ENCODE results near the gene DIMT1.

DIMT1 gene

GRCh38 chr5:62369039-62369438 is 34.7 kb downstream of the DIMT1 start:
- Histone ChIP-seq H3K27ac (no peak overlapping the region), H3K36me3 (peaks cover 42% of the 10 kb centered on the region), H3K27me3 (ENCODE audit: insufficient read depth, low read depth, severe bottlenecking) (no peaks in the 10 kb centered on the region), H3K9me3 (ENCODE audit: severe bottlenecking) (no peaks in the 10 kb centered on the region), H3K4me3 (ENCODE audit: low read depth, low read length) (no peak overlapping the region)
- no peak for TF ChIP-seq CTCF (IDR thresholded peaks at IDR 0.05; ENCODE audit: low read depth, low read length)
- no peak for DNase-seq

- Histone ChIP-seq H3K9me3 (ENCODE audit: severe bottlenecking) (no peaks in the 10 kb centered on the region), H3K4me3 (ENCODE audit: low read depth, low read length) (no peak overlapping the region), H3K27ac (no peak overlapping the region), H3K27me3 (ENCODE audit: insufficient read depth, low read depth, severe bottlenecking) (no peaks in the 10 kb centered on the region), H3K36me3 (peaks cover 49% of the 10 kb centered on the region)
- DNase-seq, result no peak
- no peak for TF ChIP-seq CTCF (IDR thresholded peaks at IDR 0.05; ENCODE audit: low read depth, low read length)
Observed at GRCh38 chr5:62362701-62363100, 41.0 kb downstream of the DIMT1 start.

GRCh38 chr5:62354028-62354874 is 49.5 kb downstream of the DIMT1 start:
- Histone ChIP-seq H3K9me3 (ENCODE audit: severe bottlenecking) (no peaks in the 10 kb centered on the region), H3K27ac (no peak overlapping the region), H3K4me3 (ENCODE audit: low read depth, low read length) (no peak overlapping the region), H3K36me3 (peaks cover 64% of the 10 kb centered on the region), H3K27me3 (ENCODE audit: insufficient read depth, low read depth, severe bottlenecking) (no peaks in the 10 kb centered on the region)
- TF ChIP-seq CTCF (IDR thresholded peaks at IDR 0.05; ENCODE audit: low read depth, low read length), result no peak
- DNase-seq, result no peak

GRCh38 chr5:62348723-62349481 is 54.8 kb downstream of the DIMT1 start:
- Histone ChIP-seq H3K27ac (no peak overlapping the region), H3K4me3 (ENCODE audit: low read depth, low read length) (no peak overlapping the region), H3K27me3 (ENCODE audit: insufficient read depth, low read depth, severe bottlenecking) (no peaks in the 10 kb centered on the region), H3K9me3 (ENCODE audit: severe bottlenecking) (no peaks in the 10 kb centered on the region), H3K36me3 (peaks cover 57% of the 10 kb centered on the region)
- DNase-seq, result no peak
- no peak for TF ChIP-seq CTCF (IDR thresholded peaks at IDR 0.05; ENCODE audit: low read depth, low read length)

GRCh38 chr5:62347928-62348327 is 55.8 kb downstream of the DIMT1 start:
- no peak for TF ChIP-seq CTCF (IDR thresholded peaks at IDR 0.05; ENCODE audit: low read depth, low read length)
- no peaks in the 10 kb centered on the region for H3K27me3 ChIP-seq (ENCODE audit: insufficient read depth, low read depth, severe bottlenecking)
- H3K27ac ChIP-seq, result no peak overlapping the region
- no peak overlapping the region for H3K4me3 ChIP-seq (ENCODE audit: low read depth, low read length)
- H3K36me3 ChIP-seq, result peaks cover 47% of the 10 kb centered on the region
- DNase-seq, result no peak
- no peaks in the 10 kb centered on the region for H3K9me3 ChIP-seq (ENCODE audit: severe bottlenecking)
